GM19324 (cell line): ENCODE measurements around the gene FMO2.

Experiments used
- ATAC-seq: cut with Tn5 transposase; IDR thresholded peaks from one replicate; pipeline ENCODE4 v1.9.1; 2021; ENCODE audit warnings: mild to moderate bottlenecking, moderate library complexity; ENCODE audit not compliant: unreplicated experiment, low FRiP score

Gene FMO2

GRCh38 chr1:171251952-171252300, 66.8 kb downstream of the FMO2 start:
- no peak for ATAC-seq

GRCh38 chr1:171252482-171252881, 67.4 kb downstream of the FMO2 start:
- peak; percentile 87 for ATAC-seq

GRCh38 chr1:171254859-171255258, 69.8 kb downstream of the FMO2 start:
- ATAC-seq, result no peak

GRCh38 chr1:171256940-171257606, 72.0 kb downstream of the FMO2 start:
- no peak for ATAC-seq

GRCh38 chr1:171257607-171258076, 72.5 kb downstream of the FMO2 start:
- ATAC-seq, result no peak

GRCh38 chr1:171258429-171258828, 73.3 kb downstream of the FMO2 start:
- ATAC-seq, result no peak

GRCh38 chr1:171258943-171259342, 73.8 kb downstream of the FMO2 start:
- ATAC-seq, result no peak
